ENCODE results near the gene RRBP1.

The RRBP1 gene

GRCh38 chr20:17682103-17682888, at the start of gene RRBP1:
RRBP1 (minus strand) TSS chr20:17682242; CDS start chr20:17660507, 21,735 bp downstream.
- Mint-ChIP-seq H3K4me3 (peak within 1 kb of the TSS; percentile 73 to 83), H3K4me1 (peaks cover 26% of the 10 kb centered on the region), H3K27me3 (peaks cover 40% of the 10 kb centered on the region), H3K27ac (peak within 1 kb of the TSS; percentile 82 to 87), H3K9me3 (no peaks in the 10 kb centered on the region)
- peak; percentile 94 for ATAC-seq
- peak; percentile 96 to 98 for DNase-seq

- Mint-ChIP-seq H3K4me3 (no peak overlapping the region), H3K9me3 (peaks cover 3 to 9% of the 10 kb centered on the region in 2 donors), H3K4me1 (no peaks in the 10 kb centered on the region), H3K27me3 (peaks cover 22% of the 10 kb centered on the region), H3K27ac (no peak overlapping the region)
- no peak for DNase-seq
- ATAC-seq: no peak
Measured at GRCh38 chr20:17731233-17731632, 49.2 kb upstream of the RRBP1 start.

GRCh38 chr20:17730071-17730470, 48.0 kb upstream of the RRBP1 start:
- Mint-ChIP-seq H3K27ac (no peak overlapping the region), H3K4me3 (no peak overlapping the region), H3K27me3 (peaks cover 26% of the 10 kb centered on the region), H3K4me1 (no peaks in the 10 kb centered on the region), H3K9me3 (no peaks in the 10 kb centered on the region)
- no peak for DNase-seq
- ATAC-seq: no peak

DNA sequence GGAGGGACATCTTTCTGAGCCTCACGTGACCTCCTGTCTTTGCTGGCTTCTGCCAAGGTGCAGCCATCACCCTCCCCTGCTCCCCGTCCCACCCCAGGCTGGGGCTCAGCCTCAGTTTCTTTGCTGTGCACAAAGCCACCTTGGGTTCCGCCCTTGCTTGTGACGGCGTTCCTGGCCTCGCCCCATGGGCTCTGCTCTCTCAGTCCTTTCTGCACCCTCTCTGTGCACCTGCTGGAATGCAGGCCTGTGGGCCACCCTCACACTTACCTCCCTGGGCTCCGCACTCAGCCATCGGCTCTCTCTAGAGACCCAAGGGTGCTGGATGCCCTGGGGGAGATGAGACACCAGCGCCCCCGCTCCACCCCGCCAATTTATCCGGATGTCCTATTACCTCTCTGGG, 46.0 kb upstream of the RRBP1 start:
- Mint-ChIP-seq H3K4me3 (no peak overlapping the region), H3K27me3 (peaks cover 38% of the 10 kb centered on the region), H3K27ac (no peak overlapping the region), H3K4me1 (no peaks in the 10 kb centered on the region), H3K9me3 (no peaks in the 10 kb centered on the region)
- DNase-seq (no peak), ATAC-seq (no peak)

- Mint-ChIP-seq H3K4me1 (no peaks in the 10 kb centered on the region), H3K9me3 (no peaks in the 10 kb centered on the region), H3K4me3 (no peak overlapping the region), H3K27ac (no peak overlapping the region), H3K27me3 (peaks cover 45% of the 10 kb centered on the region)
- ATAC-seq (no peak), DNase-seq (no peak)
Measured at GRCh38 chr20:17727351-17727750, 45.3 kb upstream of the RRBP1 start.

GRCh38 chr20:17726902-17727301, 44.9 kb upstream of the RRBP1 start:
- Mint-ChIP-seq H3K4me3 (no peak overlapping the region), H3K4me1 (no peaks in the 10 kb centered on the region), H3K27me3 (peaks cover 49% of the 10 kb centered on the region), H3K27ac (no peak overlapping the region), H3K9me3 (no peaks in the 10 kb centered on the region)
- ATAC-seq (no peak), DNase-seq (no peak)

DNA sequence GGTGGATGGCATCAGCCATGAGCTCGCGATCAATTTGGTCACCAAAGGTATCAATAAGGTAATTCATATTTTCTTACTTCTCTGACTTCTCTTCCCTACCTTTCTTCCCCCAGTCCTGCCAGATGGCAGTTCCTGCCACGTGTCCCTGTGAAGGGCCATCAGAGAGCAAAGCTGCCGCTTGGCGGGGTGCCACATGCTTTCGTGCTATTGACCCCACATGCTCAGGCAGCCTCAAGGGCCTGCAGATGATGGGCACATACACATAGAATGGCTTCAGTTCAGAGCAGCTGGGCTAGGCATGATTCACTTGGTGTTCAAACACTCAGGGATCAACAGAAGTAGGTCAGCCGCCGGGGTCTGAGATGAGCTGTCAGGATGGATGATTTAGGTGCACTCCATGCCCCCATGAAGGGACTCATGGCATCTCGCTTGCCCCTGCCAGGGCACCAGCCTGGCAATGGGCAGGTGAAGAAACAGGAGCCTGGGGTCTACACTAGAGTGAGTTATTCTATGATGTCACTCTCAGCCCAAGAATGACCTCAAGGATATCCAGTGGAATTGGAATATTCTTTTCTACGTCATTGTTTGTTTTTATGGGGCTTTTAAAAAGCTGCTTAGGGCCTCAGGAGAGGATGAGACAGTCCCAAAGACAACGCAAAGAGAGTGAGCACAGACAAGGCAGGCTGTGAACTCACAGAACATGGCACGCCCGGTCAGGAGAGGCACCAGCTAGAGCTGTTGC, 43.2 kb upstream of the RRBP1 start:
- H3K4me3 Mint-ChIP-seq: no peak overlapping the region
- H3K9me3 Mint-ChIP-seq: no peaks in the 10 kb centered on the region
- peaks cover 52% of the 10 kb centered on the region for H3K27me3 Mint-ChIP-seq
- ATAC-seq (no peak), DNase-seq (no peak)
- H3K27ac Mint-ChIP-seq: no peak overlapping the region
- no peaks in the 10 kb centered on the region for H3K4me1 Mint-ChIP-seq

- Mint-ChIP-seq H3K9me3 (no peaks in the 10 kb centered on the region), H3K27me3 (peaks cover 48% of the 10 kb centered on the region), H3K4me3 (no peak overlapping the region), H3K4me1 (no peaks in the 10 kb centered on the region), H3K27ac (no peak overlapping the region)
- no peak for DNase-seq
- no peak for ATAC-seq
Measured at GRCh38 chr20:17723301-17723691, 41.3 kb upstream of the RRBP1 start.

GRCh38 chr20:17722493-17723300, 40.7 kb upstream of the RRBP1 start:
- Mint-ChIP-seq H3K4me1 (no peaks in the 10 kb centered on the region), H3K27ac (no peak overlapping the region), H3K4me3 (no peak overlapping the region), H3K9me3 (no peaks in the 10 kb centered on the region), H3K27me3 (peaks cover 44% of the 10 kb centered on the region)
- ATAC-seq: no peak
- DNase-seq: no peak

DNA sequence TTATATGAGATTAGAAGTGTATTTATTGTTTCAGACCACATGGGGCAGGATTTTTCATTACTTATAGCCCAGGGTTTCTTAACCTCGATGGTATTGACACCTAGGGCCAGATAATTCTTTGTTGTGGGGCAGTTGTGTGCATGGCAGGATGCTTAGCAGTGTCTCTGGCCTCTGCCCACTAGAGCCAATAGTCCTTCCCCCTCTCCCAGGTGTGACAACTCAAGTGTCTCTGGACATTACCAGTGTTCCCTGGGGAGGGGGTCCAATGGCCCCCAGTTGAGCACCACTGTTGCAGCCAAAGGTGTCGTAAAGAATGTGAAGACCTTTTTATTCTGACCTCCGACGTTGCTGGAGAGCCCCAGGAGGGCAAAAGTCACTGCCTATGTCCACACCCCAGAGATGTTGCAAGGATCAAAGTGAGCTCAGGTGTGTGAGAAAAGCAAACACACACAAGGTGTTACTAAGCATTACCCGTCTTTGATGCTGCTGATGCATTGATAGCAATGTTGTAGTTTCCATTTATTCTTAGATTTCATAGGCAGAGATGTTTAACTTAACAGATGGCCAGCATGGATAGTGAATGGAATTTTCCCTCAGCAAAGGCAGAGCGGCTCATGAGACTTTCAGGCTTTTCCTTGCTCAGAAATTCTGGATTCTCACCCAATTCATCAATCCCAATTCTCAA, 39.9 kb upstream of the RRBP1 start:
- H3K4me3 Mint-ChIP-seq: no peak overlapping the region
- peaks cover 44% of the 10 kb centered on the region for H3K27me3 Mint-ChIP-seq
- DNase-seq: no peak
- no peaks in the 10 kb centered on the region for H3K4me1 Mint-ChIP-seq
- H3K27ac Mint-ChIP-seq: no peak overlapping the region
- H3K9me3 Mint-ChIP-seq: no peaks in the 10 kb centered on the region
- no peak for ATAC-seq

DNA sequence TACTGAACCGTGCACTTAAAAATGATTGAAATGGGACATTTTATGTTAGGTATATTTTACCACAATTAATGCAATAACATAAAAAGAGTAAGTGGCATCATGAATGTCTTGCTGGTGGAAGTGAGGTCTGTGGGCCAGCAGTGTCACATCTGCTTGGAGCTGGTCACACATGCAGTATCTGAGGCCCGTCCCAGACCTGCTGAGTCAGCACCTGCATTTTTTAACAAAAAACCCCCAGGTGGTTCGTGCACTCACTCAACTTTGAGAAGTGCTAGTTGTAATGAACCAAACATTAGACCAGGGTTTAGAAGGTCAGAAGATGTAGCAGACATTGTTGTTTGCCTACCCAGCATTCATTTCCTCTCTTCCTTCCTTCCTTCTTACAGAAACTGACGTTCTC, 38.7 kb upstream of the RRBP1 start:
- Mint-ChIP-seq H3K9me3 (no peaks in the 10 kb centered on the region), H3K4me1 (no peaks in the 10 kb centered on the region), H3K27ac (no peak overlapping the region), H3K4me3 (no peak overlapping the region), H3K27me3 (peaks cover 44% of the 10 kb centered on the region)
- DNase-seq: no peak
- ATAC-seq: no peak

DNA sequence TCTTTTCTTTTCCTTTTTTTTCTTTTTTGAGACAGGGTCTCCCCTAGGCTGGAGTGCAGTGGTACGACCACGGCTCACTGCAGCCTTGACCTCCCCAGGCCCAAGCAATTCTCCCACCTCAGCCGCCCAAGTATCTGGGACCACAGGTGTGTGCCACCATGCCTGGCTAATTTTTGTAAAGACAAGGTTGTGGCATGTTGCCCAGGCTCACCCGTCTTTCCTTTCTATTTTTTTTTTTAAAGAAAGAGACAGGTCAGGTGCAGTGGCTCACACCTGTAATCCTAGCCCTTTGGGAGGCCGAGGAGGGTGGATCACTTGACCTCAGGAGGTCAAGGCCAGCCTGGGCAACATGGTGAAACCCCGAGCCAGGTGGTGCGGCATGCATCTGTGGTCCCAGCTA, 34.3 kb upstream of the RRBP1 start:
- H3K27me3 Mint-ChIP-seq: peaks cover 11% of the 10 kb centered on the region
- no peak overlapping the region for H3K4me3 Mint-ChIP-seq
- no peak for DNase-seq

DNA sequence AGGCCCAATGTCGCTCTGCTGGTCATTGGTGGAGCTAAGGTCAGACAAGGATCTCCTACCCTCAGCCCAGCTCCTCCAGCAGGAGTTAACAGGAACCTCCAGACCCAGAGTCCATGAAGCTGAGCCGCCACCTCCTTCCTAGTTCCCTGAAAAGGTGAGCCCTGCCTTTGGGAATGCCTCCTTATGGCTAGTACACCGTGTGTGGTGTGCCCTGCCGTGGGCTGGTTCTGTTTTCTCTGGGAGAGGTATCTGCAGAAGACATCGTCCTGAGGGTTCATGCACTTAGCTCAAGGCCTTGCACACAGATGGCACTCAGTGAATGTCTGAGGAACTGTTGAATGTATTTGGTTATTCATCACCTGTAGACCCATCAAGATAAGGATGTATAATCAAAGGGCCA, 33.0 kb upstream of the RRBP1 start:
- Mint-ChIP-seq H3K27ac (no peak overlapping the region), H3K27me3 (peaks cover 10% of the 10 kb centered on the region), H3K4me1 (no peaks in the 10 kb centered on the region), H3K9me3 (no peaks in the 10 kb centered on the region), H3K4me3 (no peak overlapping the region)
- no peak for ATAC-seq
- DNase-seq: no peak

More for the DNA sequence above, 34.3 kb upstream of the RRBP1 start:
- Mint-ChIP-seq H3K9me3 (no peaks in the 10 kb centered on the region), H3K27ac (no peak overlapping the region), H3K4me1 (no peaks in the 10 kb centered on the region)
- ATAC-seq: no peak

DNA sequence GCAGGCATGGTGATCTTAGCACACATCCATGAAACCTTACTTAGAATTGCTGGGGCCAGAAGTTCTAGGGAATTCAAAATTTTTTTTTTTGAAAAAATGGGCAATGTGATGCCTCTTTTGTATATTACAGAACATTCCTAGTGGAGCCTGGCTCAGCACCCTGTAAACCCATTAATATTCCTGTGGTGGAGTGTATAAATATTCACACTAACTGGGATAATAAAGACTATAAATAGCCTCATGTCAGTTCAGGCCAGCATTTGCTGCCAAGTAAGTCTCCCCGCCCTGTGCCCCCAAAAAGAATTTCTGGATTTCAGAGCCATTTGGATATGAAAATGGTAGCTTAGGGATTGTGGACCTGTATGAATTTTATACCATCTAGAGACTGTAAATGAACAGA, 32.6 kb upstream of the RRBP1 start:
- no peaks in the 10 kb centered on the region for H3K9me3 Mint-ChIP-seq

DNA sequence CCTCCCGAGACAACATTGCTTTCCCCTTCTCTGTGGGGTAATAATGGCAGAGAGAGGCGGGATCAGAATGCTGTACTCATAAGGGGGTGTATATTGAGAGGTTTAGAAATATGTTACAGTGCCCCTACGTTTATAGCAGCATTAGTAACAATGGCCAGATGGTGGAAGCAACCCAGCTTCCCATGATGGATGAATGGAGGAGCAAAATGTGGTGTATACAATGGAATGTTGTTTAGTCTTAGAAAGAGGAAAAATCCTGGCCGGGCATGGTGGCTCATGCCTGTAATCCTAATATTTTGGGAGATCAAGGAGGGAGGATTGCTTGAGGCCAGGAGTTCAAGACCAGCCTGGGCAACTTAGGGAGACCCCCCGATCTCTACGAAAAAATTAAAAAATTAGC, 30.7 kb upstream of the RRBP1 start:
- no peaks in the 10 kb centered on the region for H3K27me3 Mint-ChIP-seq
- H3K4me1 Mint-ChIP-seq: no peaks in the 10 kb centered on the region
- DNase-seq (no peak), ATAC-seq (no peak)
- no peaks in the 10 kb centered on the region for H3K9me3 Mint-ChIP-seq
- H3K27ac Mint-ChIP-seq: no peak overlapping the region
- H3K4me3 Mint-ChIP-seq: no peak overlapping the region

More for the DNA sequence above, 32.6 kb upstream of the RRBP1 start:
- no peak for DNase-seq
- Mint-ChIP-seq H3K4me1 (no peaks in the 10 kb centered on the region), H3K4me3 (no peak overlapping the region), H3K27me3 (peaks cover 10% of the 10 kb centered on the region), H3K27ac (no peak overlapping the region)
- no peak for ATAC-seq

Data from stimulated activated naive CD8-positive, alpha-beta T cell treated with anti-CD3 and anti-CD28 coated beads, Interleukin-15, amount 100 ng/mL, for 72 hours (primary cell).